ENCODE measurements around the gene ITGB3. TPM values are rescaled to one million over a fixed set of nuclear protein-coding genes. Genes with fewer than 3 reads are reported as not detected.
"Not testable (repeated sequence)": the region's sequence is repeated elsewhere in the genome, so short reads cannot be mapped to it uniquely, and the experiment has no call there.

The ITGB3 gene
- total RNA-seq, 1 experiment from 2014 or later, result not detected

- Histone ChIP-seq H3K4me2 (ENCODE audit: low read length) (peak overlapping the region; percentile 15; the same call in 1 of the 2 replicates), H3K36me3 (ENCODE audit: control insufficient read depth in 1 of 2, insufficient read depth in 2 of 2, low read length in 2 of 2) (no peaks in the 10 kb centered on the region), H3K4me1 (ENCODE audit: control insufficient read depth in 1 of 2, insufficient read depth in 2 of 2, low read length in 2 of 2) (peaks cover 0 to 20% of the 10 kb centered on the region in 2 experiments; a peak in 2 of 4 replicates), H3K9ac (ENCODE audit: low read length) (no peak overlapping the region), H3K9me2 (ENCODE audit: insufficient read depth) (no peaks in the 10 kb centered on the region), H3K79me2 (ENCODE audit: insufficient read depth, low read length) (no peaks in the 10 kb centered on the region), H3K27ac (ENCODE audit: low read depth, low read length) (no peak overlapping the region), H3K9me3 (ENCODE audit: control insufficient read depth in 1 of 2, insufficient read depth in 1 of 2, low read depth in 1 of 2, low read length in 2 of 2) (no peaks in the 10 kb centered on the region), H2AFZ (ENCODE audit: low read depth, low read length, poor library complexity, severe bottlenecking) (no peak overlapping the region), H3K27me3 (ENCODE audit: insufficient read depth, low read length) (no peaks in the 10 kb centered on the region), H4K20me1 (ENCODE audit: insufficient read depth) (no peaks in the 10 kb centered on the region), H3K4me3 (replicated peaks in 1 of 2; ENCODE audit: low read depth in 1 of 2, low read length in 2 of 2) (no peak overlapping the region)
- DNase-seq (ENCODE audit: low read depth, low spot score) (no peak), ATAC-seq (no peak)
- intact Hi-C loops (cut with micrococcal nuclease), result no loop called here
- no TSS peak for BruUV-seq (replicated peaks)
- TF ChIP-seq MAX (IDR thresholded peaks at IDR 0.05), result no peak
- TF ChIP-seq SIN3A (IDR thresholded peaks at IDR 0.05; ENCODE audit: low read depth), result no peak
- no peak for TF ChIP-seq CBX3 (IDR thresholded peaks at IDR 0.05; ENCODE audit: low read depth)
- TF ChIP-seq FOSL1 (IDR thresholded peaks at IDR 0.05; ENCODE audit: low read depth), result peak; percentile 26; the same call in 1 of the 2 replicates
- no peak for TF ChIP-seq ELF1 (IDR thresholded peaks at IDR 0.05; ENCODE audit: borderline replicate concordance, low read depth)
- no peak for TF ChIP-seq YY1 (IDR thresholded peaks at IDR 0.05; ENCODE audit: extremely low read depth, insufficient replicate concordance, low read depth, low read length)
- no peak for TF ChIP-seq EZH2 (IDR thresholded peaks at IDR 0.05)
- TF ChIP-seq REST (IDR thresholded peaks at IDR 0.05; ENCODE audit: low read depth), result no peak
- ChIA-PET CTCF (no interaction called here), RAD21 (ENCODE audit: low non-redundant PET in 1 of 2, low total read pairs in 2 of 2, uncharacterized antibody in 2 of 2, unreplicated experiment in 2 of 2) (no interaction called here), POLR2A (no interaction called here)
Observed at GRCh38 chr17:47267354-47267828, 13.8 kb downstream of the ITGB3 start.

- DNase-seq (ENCODE audit: low read depth, low spot score); H2AFZ ChIP-seq (ENCODE audit: low read depth, low read length, poor library complexity, severe bottlenecking); H3K27me3 ChIP-seq (ENCODE audit: insufficient read depth, low read length); BruUV-seq (replicated peaks); H3K36me3 ChIP-seq (ENCODE audit: control insufficient read depth in 1 of 2, insufficient read depth in 2 of 2, low read length in 2 of 2); H3K4me3 ChIP-seq (replicated peaks in 1 of 2; ENCODE audit: low read depth in 1 of 2, low read length in 2 of 2); CTCF ChIA-PET; H3K9me3 ChIP-seq (ENCODE audit: control insufficient read depth in 1 of 2, insufficient read depth in 1 of 2, low read depth in 1 of 2, low read length in 2 of 2); H3K27ac ChIP-seq (ENCODE audit: low read depth, low read length); H3K79me2 ChIP-seq (ENCODE audit: insufficient read depth, low read length); POLR2A ChIA-PET; intact Hi-C loops (cut with micrococcal nuclease); RAD21 ChIA-PET (ENCODE audit: low non-redundant PET in 1 of 2, low total read pairs in 2 of 2, uncharacterized antibody in 2 of 2, unreplicated experiment in 2 of 2); H4K20me1 ChIP-seq (ENCODE audit: insufficient read depth); H3K4me2 ChIP-seq (ENCODE audit: low read length); H3K9me2 ChIP-seq (ENCODE audit: insufficient read depth); ATAC-seq; H3K9ac ChIP-seq (ENCODE audit: low read length): not testable (repeated sequence)
- peaks cover 0 to 20% of the 10 kb centered on the region in 2 experiments; a peak in 2 of 4 replicates for H3K4me1 ChIP-seq (ENCODE audit: control insufficient read depth in 1 of 2, insufficient read depth in 2 of 2, low read length in 2 of 2)
Observed at GRCh38 chr17:47268964-47269363, 15.3 kb downstream of the ITGB3 start.

GRCh38 chr17:47269561-47270280 lies 16.1 kb downstream of the ITGB3 start:
- CTCF ChIA-PET; DNase-seq (ENCODE audit: low read depth, low spot score); H4K20me1 ChIP-seq (ENCODE audit: insufficient read depth); BruUV-seq (replicated peaks); H3K9me3 ChIP-seq (ENCODE audit: control insufficient read depth in 1 of 2, insufficient read depth in 1 of 2, low read depth in 1 of 2, low read length in 2 of 2); H2AFZ ChIP-seq (ENCODE audit: low read depth, low read length, poor library complexity, severe bottlenecking); intact Hi-C loops (cut with micrococcal nuclease); H3K36me3 ChIP-seq (ENCODE audit: control insufficient read depth in 1 of 2, insufficient read depth in 2 of 2, low read length in 2 of 2); H3K9ac ChIP-seq (ENCODE audit: low read length); H3K9me2 ChIP-seq (ENCODE audit: insufficient read depth); H3K79me2 ChIP-seq (ENCODE audit: insufficient read depth, low read length); H3K27me3 ChIP-seq (ENCODE audit: insufficient read depth, low read length); H3K4me3 ChIP-seq (replicated peaks in 1 of 2; ENCODE audit: low read depth in 1 of 2, low read length in 2 of 2); RAD21 ChIA-PET (ENCODE audit: low non-redundant PET in 1 of 2, low total read pairs in 2 of 2, uncharacterized antibody in 2 of 2, unreplicated experiment in 2 of 2); H3K4me2 ChIP-seq (ENCODE audit: low read length); H3K27ac ChIP-seq (ENCODE audit: low read depth, low read length); POLR2A ChIA-PET: not testable (repeated sequence)
- ATAC-seq, result 0 out of 2 replicates have a peak, but pooled peaks have one; percentile 33
- peaks cover 0 to 21% of the 10 kb centered on the region in 2 experiments; a peak in 3 of 4 replicates for H3K4me1 ChIP-seq (ENCODE audit: control insufficient read depth in 1 of 2, insufficient read depth in 2 of 2, low read length in 2 of 2)

All from HCT116 (cell line).